Renal cortical epithelial cell (primary cell): ENCODE data around the gene NCOA6. TPM values are rescaled to one million over a fixed set of nuclear protein-coding genes. Genes with fewer than 3 reads are reported as not detected.
"Not testable (repeated sequence)": the region's sequence is repeated elsewhere in the genome, so short reads cannot be mapped to it uniquely, and the experiment has no call there.

Experiments
- DNase-seq: peaks from one replicate; pipeline ENCODE4 v3.0.0-alpha.2; 2011; ENCODE audit warnings: low read depth
- total RNA-seq: library from RNA; depleted of rRNA; stranded (reverse); fragments of >200 nt; gene quantifications from 2 replicates; pipeline ENCODE4 v1.2.3, GENCODE V29; 2014

NCOA6 gene
- total RNA-seq, 1 donor from 2014 or later = 10.9 TPM

DNA sequence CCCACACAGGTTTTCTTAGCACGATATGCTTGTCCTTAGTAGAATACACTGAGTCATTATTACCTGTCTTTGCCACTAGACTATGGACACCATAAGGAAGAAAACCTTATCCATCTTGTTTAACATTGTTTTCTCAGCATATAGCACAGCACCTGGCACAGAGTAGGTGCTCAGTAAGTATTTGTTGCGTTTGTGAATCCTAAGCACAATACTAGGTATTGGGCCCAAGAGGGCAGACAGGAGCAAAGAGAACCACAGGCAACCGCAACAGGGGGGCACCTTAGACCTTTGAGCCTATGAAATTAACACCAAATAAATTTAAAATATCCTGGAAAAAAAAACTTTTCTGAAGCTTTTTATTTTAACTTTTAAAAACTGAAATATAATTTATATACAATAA is 3.7 kb upstream of the NCOA6 start:
- no peak for DNase-seq

DNA sequence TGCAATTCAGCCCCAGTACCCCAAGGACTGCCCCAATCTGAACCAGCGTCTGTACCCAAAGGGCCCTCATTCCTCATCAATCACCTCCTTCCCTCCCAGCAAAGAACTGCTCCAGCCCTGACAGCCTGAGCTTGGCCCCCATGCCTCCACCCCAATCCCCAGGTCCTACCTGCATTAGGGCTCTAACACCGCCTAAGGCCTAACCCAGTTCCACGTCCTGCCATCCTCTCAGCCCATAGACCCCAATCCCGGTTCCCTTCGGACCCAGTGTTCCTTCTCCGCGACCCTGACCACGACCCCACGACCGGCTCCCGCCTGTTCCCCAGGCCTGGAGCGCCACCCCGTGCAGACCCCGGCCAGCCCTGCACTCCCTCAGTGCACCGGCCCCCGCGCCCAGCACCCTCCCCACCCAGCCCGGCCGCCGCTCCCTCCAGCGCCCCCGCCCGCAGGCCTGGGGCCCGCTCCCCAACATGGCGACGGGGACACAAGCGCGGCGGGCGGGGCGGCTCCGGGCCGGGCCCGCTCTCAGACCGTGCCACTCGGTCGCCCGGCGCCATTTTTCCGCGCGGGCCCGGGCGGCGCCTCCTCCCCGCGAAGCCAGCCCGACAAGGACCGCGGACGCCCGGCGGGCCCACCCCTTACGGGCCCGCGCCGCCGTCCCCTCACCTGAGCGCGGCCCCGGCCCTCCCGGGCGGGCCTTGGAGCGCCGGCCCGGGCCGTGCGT is 483 bp downstream of the NCOA6 start:
- DNase-seq = no peak

DNA sequence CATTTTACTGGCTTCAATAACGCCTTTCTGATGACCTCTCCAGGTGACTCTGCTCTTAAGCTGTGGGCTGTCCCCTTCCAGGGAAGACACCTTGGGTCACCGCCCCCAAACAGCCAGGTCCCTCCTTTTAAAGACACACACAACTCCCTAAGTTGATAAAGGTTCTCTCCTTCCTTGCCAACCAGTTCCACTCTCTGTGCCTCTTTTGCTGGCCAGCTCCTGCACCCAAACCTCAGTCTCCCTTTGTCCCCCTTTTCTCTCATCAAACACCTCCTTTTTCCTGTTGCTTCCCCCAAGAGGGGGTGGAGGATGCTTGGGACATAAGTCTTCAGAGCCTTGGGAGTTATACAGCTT is 1.0 kb downstream of the NCOA6 start:
- DNase-seq = peak; percentile 80

DNA sequence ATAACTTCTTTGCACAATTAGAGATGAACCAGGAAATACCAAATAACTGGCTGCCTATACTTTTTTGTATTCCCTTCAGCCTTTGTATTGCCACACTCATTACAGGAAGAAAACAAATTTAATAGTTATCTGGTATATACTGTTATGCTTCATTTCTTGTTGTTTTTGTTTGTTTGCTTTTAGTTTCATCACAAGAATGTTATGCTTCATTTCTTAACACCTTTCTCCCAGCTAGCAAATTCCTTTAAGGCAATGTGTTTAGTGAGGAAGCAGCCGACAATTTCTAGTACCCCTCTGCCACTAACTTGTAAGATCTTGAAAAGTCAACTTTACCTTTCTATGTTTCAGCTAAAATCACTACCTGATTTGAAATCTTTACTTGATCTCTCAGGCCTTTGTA is 1.4 kb downstream of the NCOA6 start:
- peak; percentile 61 for DNase-seq

DNA sequence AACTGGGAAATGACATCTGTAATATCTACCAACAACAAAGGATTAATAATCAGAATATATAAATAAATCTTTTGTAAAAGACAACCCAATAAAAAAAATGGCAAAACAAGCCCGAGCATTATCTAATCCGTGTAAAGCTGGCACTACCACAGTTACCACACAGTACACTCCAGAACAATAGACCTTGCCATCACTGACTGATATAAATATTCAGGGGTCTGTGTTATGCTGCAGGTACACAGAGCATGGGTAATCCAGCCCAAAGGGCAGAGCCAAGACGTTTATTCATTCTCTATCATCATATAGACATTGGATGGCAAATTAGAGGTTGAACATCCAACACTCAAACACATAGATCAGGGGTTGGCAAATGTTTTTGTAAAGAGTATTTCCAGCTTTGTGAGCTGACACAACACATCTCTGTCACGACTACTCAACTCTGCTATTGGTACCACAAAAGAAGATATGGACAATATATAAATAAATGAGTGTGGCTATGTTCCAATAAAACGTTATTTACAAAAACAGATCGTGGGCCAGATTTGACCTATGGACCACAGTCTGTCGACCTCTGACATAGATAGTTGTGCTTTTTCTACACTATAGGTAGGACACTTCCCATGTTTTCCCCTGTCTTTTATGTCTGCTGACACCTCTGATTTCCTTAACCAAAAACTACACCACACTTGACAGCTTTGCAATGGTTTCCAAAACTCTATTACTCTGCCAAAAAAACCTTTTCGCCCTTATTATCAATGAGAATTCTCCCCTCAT is 4.5 kb downstream of the NCOA6 start:
- no peak for DNase-seq

DNA sequence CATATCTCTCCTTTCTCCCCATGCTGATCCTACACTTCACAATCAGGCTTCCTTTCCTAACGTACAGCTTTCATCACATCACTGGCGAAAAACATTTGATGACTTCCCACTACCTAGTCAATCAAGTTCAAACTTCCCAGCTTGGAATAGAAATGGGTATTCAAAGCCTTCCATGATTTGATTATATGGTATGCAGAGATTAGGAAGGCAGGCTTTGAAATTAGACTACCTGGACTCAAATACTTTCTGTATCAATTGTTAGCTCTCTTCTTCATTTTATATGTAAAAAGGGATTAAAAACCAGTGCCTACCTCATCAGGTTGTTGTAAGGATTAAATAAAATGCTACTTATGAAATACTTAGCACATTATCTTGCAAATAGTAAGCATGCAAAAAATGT is 7.7 kb downstream of the NCOA6 start:
- DNase-seq = no peak

DNA sequence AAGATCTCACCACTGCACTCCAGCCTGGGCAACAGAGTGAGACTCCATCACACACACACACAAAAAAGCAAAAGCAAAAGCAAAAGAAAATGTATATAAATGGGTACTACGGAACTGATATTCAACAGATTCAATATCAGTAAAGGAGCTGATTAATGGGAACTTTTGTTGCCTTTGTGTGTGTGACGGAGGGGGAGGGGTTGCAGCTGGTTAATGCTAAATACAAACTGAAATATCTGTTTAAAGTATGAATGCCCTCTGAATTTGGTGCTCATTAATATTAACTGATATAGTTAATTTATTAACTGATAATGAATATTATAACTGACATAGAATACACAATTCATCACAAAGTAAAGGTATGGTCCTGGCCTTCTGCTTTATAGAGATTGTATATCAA is 8.4 kb downstream of the NCOA6 start:
- DNase-seq = no peak

DNA sequence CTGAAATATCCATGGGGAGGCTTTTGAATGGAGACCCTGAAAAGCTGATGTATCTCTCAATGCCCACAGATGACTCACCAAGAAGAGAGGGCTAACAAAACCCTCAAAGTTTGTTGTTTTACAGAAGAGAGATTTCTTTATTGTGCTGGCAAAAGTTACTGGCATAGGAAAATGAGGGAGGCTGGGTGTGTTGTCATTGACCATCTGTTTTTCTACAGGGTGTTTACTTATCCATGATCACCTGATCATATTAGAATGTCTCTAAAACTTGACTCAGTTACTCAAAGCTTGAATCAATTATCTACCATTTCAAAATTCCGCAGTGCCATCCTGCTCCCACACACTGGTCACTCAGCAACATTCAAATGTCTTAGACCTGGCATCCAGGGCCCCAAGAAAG is 9.8 kb downstream of the NCOA6 start:
- DNase-seq = peak; percentile 46

DNA sequence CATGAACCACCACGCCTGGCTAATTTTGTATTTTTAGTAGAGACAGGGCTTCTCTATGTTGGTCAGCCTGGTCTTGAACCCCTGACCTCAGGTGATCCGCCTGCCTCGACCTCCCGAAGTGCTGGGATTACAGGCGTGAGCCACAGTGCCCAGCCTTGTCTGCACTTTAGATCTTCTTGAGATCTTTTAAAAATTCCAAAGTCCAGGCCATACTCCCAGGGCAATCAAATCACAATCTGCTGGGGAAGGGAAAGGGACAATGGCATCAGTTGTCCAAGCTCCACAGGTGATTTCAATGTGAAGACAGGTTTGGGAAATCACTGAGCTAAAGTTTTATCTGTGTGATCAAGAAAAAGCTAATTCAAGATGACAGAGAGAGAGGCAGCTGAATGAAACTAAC is 16.9 kb downstream of the NCOA6 start:
- DNase-seq = no peak

DNA sequence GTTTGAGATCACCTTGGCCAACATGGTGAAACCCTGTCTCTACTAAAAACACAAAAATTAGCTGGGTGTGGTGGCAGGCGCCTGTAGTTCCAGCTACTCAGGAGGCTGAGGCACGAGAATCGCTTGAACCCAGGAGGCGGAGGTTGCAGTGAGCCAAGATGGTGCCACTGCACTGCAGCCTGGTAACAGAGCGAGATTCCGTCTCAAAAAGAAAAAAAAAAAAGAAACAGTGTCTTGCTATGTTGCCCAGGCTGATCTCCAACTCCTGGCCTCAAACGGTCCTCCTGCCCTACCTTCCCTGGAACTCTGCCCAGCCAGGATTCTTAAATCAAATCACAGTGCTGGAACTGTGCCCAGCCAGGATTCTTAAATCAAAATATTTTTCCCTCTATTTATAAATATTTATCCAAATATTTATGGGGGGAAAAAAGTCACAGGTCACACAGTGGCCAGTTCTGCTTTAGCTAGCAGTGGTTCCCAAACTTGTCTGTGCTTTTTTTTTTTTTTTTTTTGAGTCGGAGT is 17.4 kb downstream of the NCOA6 start:
- not testable (repeated sequence) for DNase-seq

DNA sequence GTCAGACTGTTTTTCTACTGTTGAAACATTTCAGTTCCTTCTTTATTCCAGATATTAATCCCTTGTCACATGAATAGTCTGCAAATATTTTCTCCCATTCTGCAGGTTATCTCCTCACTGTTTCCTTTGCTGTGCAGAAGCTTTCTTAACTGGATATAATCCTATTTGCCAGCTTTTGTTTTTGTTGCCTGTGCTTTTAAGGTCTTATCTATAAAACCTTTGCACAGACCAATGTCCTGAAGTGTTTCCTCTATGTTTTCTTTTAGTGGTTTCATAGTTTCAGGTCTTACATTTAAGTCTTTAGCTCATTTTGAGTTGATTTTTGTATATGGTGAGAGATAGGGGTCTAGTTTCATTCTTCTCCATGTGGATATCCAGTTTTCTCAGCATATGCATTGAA is 19.2 kb downstream of the NCOA6 start:
- DNase-seq = no peak

DNA sequence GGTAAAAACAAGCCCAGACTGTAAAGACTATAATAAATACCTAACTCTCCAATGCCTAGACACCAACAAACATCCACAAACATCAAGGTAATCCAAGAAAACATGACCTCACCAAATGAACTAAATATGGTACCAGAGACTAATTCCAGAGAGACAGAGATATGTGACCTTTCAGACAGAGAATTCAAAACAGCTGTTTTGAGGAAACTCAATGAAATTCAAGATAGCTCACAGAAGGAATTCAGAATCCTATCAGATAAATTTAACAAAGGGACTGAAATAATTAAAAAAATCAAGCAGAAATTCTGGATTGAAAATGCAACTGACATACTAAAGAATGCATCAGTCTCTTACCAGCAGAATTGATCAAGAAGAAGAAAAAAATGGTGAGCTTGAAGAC is 26.6 kb downstream of the NCOA6 start:
- DNase-seq = no peak

DNA sequence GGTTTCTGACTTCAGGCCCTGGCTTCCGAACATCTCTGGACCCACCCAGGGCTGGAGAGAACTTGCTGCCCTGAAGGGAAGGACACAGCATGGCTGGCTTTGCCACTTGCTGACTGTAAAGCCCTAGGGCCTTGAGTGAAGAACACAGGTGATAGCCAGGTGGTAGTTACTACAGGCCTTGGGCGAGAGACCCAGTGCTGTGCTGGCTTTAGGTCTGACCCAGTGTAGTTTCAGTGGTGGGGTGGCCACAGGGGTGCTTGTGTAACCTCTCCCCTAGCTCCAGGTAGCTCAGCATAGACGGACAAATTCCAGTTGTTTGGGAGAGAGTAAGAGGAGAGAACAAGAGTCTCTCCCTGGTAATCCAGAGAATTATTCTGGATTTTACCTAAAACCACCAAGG is 27.1 kb downstream of the NCOA6 start:
- no peak for DNase-seq

DNA sequence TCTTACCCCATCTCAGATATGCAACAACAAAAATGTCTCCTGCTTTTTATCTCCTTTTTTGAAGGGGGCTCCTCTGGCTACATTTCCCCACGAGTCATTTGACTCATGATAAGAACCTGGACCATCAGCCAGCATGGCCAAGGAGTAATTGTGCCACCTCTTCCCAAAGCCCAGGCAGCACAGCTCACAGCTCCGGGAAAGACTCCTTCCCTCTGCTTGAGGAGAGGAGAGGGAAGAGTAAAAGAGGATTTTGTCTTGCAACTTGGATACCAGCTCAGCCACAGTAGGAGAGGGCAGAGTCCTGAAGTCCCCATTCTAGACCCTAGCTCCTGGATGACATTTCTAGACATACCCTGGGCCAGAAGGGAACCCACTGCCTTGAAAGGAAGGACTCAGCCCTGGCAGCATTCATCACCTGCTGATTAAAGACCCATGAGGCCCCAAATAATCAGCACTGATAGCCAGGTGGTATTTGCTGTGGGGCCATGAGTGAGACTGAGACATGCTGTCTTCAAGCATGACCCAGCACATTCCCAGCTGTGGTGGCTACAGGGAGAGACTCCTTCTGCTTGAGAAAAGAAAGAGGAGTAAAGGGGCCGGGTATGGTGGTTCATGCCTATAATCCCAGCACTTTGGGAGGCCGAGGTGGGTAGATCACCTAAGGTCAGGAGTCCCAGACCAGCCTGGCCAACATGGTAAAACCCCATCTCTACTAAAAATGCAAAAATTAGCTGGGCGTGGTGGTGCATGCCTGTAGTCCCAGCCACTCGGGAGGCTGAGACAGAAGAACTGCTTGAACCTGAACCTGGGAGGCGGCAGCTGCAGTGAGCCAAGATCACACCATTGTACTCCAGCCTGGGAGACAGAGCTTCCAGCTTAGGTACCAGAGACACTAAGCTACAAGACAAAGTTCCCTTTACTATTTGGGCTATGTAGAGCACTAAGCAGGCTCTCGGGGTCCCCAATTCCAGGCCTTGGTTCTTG is 28.1 kb downstream of the NCOA6 start:
- DNase-seq = no peak

DNA sequence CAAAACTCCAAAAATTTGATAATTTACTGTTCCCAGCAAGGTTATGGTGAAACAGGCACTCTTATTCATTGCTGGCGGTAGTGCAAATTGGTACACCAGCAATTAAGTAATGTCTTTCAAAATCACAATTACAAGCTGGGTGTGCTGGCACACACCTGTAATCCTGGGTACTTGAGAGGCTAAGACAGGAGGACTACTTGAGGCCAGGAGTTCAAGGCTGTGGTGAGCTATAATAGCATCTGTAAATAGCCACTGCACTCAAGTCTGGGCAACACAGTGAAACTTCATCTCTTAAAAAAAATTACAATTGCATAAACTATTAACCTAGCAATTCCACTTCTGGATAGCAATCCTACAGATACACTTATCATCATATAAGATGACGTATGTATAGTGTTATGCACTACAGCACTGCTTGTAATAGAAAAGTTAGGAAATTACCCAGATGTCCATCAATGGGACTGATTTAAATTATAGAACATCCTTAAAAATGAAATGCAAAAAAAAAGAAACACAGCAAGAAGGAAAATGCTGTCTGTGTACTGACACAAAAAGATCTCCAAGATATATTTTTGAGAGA is 31.4 kb downstream of the NCOA6 start:
- DNase-seq = no peak

DNA sequence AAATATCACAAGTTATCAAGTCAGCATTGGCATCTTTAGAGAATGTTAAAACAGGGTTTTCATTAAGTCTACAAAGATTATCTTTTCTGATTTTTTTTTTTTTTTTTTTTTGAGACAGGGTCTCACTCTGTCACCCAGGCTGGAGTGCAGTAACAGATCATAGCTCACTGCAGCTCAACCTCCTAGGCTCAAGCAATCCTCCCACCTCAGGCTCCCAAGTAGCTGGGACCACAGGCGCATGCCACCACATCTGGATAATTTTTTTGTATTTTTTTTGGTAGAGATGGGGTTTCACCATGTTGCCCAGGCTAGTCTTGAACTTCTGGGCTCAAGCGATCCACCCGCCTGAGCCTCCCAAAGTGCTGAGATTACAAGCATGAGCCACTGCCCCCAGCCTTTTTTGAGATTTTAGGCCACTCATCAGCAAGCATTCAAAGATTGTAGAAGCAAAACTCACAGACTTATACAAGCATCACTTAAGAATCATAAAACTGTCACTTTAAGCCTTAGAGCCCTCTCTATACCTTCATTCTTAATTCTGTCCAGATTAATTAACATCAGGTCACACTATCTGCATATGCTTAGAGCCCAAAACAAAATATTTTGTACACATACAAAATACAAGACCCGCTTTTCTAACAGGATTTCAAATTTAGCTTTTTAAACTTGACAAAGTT is 32.6 kb downstream of the NCOA6 start:
- DNase-seq = no peak

DNA sequence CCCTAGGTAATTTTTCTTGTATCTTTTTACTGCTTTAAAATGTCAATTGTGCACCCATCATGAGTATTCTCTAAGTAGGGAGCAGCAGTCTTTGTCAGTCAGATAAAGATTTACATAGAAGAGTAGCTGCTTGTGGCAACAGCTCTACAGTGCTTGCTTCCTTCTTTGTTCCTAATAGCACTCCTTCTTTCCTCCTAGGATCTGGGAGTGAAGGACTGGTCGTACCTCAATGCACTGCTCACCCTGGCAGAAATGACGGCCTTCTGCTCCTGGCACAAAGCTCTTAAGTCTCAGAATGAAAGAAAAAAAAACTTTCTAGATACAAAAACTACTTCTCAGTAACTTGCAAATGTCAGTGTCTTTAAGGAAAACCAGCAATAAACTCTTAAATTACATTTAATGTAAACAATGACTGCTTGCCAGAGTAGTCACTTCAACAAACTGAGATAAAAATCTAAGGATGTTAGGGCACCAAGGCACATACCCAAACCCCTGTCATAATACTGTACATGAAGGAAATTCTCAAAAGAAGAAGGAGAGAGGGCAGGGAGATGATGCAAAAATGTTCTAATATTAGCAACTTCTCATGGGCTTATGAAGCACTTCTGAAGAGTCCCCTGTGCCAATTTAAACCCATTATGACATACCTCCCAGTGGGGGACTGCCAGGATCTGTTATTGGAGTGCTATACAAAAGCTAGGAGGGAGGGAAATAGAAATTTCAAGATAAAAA is 34.0 kb downstream of the NCOA6 start:
- DNase-seq = peak; percentile 41

DNA sequence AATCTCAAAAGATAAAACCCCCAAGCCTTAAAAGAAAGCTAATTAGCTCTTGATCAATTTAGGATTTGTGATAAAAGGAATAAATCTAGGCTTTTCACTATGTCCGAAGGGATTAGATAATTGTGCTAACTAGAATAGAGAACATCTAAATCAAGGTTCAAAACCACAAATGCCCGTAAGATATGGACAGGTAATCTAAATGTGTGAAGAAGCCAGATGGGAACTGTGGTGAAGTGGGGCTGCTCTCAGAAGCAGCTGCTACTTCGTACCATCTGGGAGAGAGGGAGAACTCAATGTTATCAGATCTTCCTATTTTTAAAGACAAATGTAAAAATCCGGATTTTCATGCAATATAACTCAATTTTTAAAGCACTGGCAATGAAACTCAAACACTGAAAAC is 44.2 kb downstream of the NCOA6 start:
- DNase-seq = no peak

DNA sequence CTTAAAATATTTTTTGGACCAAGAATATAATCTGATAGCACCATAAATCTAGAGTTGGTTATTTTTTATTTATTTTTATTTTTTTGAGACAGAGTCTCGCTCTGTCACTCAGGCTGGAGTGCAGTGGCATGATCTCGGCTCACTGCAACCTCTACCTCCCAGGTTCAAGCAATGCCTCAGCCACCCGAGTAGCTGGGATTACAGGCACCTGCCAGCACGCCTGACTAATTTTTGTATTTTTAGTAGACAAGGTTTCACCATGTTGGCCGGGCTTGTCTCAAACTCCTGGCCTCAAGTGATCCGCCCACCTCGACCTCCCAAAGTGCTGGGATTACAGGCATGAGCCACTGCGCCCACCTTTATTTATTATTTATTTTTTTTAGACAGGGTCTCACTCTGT is 45.2 kb downstream of the NCOA6 start:
- not testable (repeated sequence) for DNase-seq

DNA sequence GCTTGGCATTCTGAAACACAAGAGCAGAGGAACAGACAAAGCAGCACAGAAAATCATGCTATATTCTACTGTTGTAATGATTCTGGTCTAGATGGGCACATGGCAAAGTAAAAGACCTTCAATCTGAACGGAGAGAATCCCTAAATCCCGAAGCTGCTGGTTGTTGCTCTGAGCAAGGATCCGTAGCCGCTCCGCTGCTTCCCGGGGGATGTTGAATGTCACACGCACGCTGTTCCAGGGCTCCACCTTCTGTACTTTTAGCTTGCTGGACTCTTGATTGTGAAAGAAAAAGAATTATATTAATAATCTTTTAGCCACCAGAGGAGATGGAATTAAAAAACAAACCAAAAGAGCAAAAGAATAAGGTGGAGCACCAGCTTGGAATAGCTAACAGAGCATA is 49.3 kb downstream of the NCOA6 start:
- no peak for DNase-seq

DNA sequence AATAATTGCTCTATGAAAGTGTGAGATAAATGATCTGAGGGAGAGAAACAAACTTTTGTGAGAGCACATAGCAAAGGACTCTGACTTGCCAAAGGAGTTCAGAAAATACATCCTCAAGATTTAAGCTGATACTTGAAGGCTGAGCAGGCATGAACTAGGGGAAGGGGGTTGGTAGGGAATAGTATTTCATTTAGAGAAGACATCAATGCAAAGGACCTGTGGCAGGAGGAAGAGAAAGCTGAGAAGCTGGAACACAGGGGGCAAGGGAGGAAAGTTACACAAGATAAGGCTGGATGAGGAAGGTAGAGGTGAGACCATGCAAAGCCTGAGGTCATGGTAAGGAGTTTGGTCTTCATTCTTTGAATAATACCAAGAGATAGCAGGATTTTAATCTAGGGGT is 50.6 kb downstream of the NCOA6 start:
- DNase-seq = no peak
